Pulmonary artery endothelial cell (primary cell): ENCODE data around the gene CDKN1A. TPM values are rescaled to one million over a fixed set of nuclear protein-coding genes. Genes with fewer than 3 reads are reported as not detected.
"Not testable (repeated sequence)": the region's sequence is repeated elsewhere in the genome, so short reads cannot be mapped to it uniquely, and the experiment has no call there.

Source experiments
- DNase-seq: peaks from one replicate; pipeline ENCODE4 v3.0.0-alpha.2; 2011; ENCODE audit warnings: low read depth, low spot score
- total RNA-seq: library from RNA; depleted of rRNA; stranded (reverse); fragments of >200 nt; gene quantifications from 2 replicates; pipeline ENCODE4 v1.2.3, GENCODE V29; 2014

Gene CDKN1A
- total RNA-seq, 1 donor from 2014 or later = 135 TPM

DNA sequence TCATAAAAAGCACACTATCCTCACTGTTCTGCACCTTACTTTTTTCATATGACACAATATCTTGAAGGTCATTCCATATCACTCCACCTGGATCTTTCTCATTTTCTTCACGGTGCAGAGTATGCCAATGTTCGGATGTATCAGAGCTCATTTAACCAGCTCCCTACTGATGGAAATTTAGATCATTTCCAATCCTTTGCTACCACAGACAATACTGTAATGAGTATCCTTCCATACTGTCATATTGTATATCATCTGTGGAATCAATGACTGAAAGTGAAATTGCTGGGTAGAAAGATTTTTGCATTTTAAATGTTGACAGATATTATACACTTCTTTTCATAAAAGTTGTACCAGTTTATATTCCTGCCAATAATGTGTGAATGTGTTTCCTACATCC, 16.9 kb downstream of the CDKN1A start:
- DNase-seq = no peak

DNA sequence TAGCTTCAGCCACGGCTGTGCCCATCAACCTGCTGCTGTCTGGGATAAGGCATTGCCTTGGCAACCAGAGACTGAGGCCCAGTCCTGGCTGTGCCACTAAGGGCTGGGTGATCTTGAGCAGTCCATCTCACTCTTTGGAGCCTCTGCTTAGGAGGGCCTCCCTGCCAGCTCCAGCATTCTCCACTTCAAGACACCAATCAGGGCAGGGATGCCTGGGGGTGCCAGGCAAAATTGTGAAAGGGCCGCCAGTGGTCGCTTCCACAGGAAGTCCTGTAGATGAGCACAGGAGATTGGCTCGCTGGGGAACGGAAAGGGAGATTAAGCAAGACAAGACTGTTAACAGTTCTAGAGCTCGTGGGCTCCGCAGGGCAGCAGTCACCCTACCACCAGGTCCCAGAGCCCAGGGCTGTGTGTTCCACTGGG, 19.0 kb downstream of the CDKN1A start, which contains the start of gene RAB44:
TSS of gene RAB44 (plus strand) at position 346 of the 423 bp plus-strand sequence. CDS start 6,410 bp downstream, outside the sequence.
- DNase-seq = no peak

DNA sequence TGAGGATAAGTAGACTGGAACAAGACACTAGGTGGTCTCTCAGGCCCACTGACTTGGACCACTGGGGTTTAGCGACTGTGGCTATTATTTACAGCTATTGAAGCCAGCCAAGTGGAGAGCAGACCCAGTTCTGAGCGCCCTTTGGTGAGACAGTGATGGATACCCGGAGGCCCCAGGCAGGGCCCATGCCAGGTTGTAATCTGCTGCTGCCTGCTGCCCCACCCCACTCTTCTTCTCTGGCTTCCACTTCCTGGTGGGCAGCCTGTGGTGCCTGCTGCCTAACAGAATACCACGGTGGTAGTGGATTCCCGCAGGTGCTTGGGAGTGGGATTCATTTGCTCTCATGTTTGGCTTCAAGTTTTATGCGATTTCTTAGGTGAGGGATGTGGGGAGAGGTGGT, 19.7 kb downstream of the CDKN1A start:
- no peak for DNase-seq

DNA sequence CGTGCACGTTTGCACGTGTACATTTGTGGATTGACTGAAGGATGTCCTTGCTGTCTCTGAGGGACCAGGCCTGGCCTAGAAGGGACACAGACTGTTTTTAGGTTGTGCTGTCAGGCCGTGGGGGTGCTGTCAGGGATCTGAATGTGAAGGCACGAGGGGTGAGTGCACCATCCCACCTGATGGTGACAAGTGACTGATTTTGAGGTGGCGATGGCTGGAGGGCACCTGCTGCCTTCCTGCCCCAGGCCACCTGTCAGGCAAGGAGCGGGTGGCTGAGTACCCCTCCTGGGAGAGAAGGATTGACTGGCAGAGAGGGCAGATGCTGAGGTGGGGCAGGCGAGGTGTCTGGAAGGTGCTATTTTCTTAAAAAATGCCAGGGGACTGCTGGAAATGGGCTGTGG, 20.4 kb downstream of the CDKN1A start:
- no peak for DNase-seq

DNA sequence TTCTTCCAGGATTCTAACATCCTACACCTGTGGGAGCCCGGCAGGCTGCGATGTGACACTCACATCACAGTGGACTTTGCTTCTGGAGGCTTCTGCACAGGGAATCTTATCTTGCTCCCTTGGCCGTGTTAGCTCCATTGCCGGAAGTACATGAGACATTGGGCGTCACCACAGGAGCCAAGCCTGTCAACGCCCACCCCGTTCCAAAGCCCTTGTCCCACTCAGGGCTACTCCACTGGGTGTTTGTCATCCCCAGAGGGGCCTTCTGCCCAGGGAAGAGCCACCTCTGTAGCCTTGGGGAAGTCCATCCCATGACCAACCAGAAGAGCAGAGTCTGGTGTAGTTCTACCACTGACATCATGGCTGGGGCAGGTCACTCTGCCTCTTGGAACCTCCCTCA, 20.8 kb downstream of the CDKN1A start:
- DNase-seq = no peak

DNA sequence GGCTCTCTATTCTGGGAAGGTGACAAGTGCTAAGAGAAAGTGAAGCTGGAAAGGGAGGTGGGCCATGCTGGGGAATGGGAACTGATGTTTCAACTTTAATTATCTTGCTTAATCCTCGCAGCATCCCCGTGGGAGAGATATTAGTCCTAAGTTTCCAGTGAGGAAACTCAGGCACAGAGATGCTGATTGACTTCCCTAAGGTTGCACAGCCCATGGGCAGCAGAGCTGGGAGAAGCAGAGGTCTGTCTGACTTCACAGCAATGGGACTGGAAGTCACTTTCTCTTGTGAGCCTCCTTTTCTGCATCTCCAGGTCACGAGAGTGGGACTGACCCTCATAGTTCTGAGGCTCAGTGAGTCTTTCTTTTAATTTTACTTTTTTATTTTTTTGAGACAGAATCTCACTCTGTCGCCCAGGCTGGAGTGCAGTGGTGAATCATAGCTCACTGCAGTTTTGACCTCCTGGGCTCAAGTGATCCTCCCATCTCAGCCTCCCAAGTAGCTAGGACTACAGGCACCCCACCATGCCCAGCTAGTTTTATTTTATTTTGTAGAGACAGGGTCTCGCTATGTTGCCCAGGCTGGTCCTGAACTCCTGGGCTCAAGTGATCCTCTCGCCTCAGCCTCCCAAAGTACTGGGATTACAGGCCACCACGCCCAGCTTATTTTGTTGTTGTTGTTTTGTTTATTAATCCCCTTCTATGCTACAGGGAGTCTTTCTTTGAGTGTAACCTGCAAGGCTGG, 21.7 kb downstream of the CDKN1A start:
- no peak for DNase-seq

DNA sequence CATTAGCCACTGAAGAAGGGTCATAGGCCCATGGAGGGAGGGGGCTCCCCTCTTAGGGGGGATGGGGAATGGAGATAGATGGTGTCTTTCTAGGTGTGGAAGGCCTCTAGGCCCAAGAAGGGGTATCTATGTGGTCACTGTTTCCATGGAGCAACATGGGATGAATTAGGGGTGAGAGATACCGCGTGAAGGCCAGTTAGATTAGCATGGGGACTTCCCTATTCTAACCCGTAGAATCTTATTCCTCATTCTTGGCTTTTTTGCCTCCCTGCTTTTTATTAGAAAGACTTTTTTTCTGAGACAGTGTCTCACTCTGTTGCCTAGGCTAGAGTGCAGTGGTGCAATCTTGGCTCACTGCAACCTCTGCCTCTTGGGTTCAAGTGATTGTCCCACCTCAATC, 22.3 kb downstream of the CDKN1A start:
- no peak for DNase-seq

DNA sequence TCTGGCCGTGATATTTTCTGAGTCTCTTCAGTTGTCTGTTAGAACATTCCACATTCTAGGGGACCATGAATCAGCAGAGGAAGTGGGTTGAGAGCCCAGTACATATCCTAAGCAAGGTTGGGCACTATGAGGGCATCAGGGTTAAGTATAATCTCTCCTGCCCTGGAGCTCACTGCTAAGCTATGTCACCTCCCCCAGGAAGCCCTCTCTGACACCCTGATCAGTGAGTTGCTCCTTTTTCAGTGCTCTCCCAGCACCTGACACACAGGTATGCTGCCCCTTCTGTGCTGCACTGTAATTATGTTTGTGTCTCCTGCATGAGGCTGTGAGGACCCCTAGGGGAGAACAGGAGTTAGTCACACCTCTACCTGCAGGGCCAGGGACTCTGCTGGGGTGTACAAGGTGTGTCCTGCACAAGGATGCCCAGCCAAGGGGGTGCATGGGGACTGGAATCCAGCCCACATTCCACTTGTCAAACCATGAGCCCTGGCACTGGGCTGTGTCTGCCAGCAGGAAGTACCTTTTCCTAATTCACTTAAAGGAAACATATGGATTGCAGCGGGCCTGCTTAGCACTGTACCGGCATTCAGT, 23.0 kb downstream of the CDKN1A start:
- no peak for DNase-seq

DNA sequence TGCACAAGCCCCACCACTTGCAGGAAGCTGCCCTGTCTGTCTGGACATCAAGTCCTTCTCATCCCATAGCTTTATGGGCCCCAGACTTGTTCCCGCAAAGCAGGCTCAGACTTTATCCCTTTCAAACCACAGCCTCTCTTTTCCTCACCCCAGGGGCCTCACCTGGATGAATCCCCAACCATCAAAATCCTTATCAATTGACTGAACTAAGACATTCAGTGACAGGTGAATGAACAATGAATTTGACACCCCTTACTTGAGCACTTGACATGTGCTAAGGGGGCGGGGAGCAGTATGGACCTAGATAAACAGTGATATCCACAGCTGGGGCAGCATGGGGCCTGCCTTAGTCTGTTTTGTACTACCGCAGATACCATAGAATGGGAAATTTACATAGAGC, 24.1 kb downstream of the CDKN1A start:
- no peak for DNase-seq

DNA sequence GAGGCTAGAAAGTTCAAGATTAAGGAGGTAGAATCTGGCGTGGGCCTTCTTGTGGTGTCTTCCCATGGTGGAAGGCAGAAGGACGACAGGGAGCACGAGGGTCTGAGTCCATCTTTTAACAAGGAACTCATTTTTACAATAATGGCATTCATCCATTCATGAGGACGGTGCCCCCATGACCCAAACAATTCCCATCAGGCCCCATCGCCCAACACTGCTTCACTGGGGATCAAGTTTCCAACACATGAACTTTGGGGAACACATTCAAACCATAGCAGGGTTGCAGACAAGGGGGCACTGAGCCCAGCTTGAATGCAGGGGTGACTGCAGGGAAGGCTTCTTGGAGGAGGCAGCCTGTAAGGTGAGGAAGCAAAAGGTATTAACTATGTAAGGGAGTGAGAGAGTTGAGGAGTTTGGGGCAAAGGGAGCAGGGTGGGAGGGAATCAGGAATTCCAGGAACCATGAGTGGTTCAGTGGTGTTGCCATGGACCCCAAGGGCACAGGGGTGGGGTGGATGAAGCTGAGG, 24.6 kb downstream of the CDKN1A start:
- DNase-seq = no peak

DNA sequence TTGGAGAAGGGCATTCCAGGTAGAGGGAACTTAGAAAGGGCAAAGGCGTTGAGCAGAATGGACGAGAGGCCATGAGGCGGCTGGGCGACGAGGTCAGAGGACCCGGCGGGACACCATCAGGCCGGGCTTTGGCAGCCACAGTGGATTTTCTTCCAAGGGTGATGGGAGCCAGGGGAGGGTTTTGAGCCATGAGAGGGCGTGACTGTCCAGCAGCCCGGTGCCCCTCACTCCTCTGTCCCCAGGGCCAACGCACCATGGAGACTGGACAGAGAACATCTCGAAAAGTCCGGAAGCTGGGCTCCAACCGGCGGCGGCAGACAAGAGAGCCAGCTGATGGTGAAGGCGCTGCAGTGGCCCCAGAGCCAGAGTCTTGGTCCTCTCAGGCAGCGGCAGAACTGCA, 25.5 kb downstream of the CDKN1A start:
- no peak for DNase-seq

DNA sequence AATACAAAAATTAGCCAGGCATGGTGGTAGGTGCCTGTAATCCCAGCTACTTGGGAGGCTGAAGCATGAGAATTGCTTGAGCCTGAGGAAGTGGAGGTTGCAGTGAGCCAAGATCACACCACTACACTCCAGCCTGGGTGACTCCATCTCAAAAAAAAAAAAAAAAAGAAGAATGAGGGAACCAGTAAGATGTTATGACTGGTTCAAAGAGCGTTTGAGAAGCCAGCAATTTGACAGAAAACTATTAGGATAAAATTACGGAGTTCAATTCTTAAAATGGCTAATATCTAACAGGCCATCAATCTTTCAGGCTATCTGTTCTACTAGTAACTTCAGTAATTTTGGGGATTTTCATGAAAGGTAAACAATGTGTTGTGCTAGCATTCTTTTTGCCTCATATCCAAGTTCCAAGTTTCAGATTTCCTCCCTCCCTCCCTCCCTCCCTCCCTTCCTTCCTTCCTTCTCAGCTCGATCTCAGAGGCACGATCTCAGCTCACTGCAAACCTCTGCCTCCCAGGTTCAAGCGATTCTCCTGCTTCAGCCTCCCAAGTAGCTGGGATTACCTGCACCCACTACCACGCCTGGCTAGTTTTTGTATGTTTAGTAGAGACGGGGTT, 26.6 kb downstream of the CDKN1A start:
- DNase-seq = not testable (repeated sequence)

DNA sequence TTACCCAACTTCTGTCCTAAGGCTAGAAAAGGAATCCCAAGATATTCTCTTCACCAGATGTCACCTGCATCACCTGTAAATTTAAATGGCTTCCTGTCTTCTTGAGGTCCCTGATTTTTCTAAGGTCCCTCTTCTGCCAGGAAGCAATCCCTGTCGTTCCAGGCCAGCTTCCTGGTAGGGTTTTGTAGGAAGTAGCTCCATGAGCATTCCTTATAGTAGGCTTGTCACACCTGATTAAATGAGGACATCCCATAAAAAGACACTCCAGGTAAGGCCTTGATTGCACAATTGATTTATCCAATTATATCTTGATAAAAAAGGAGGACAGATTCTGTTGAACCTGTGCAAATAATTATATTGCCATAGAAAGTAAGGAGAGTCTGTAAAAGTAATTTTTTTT, 27.8 kb downstream of the CDKN1A start:
- no peak for DNase-seq

DNA sequence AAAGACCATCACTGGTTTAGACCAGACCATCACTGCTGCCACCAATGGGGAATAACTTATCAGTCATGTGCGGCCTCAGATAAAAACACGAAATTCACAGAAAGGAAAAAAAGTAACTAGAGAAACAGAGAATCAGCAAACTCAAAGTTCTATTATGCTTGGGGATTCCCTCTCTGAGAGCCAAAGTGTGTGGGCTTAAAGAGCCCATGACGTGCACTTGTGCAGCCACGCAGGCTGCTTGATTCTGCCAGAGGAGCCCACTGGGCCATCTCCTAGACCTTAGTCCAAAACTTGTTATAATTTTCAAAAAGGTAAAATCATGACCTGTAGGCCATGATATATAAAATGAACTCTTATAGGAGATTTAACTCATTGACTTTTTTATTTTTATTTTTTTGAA, 34.3 kb downstream of the CDKN1A start:
- no peak for DNase-seq

DNA sequence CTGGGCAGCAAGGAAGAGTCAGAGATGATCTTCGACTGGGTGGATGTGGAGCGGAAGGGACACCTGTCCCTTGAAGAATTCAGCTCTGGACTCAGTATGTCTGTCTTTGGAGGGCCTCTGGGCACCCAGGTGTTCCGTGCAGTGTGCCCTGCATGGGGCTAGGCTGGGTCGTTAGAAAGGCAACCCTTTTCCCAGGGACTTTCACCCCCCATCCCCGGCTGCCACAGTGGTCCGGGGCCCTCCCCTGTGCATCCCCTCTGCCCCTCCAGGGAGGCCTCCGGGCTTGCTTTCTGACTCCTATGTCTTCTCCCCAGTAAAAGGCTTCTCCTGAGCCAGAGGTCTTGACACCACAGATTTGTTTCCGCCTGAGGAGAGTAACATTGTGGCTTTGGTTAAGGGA, 35.3 kb downstream of the CDKN1A start:
- no peak for DNase-seq

DNA sequence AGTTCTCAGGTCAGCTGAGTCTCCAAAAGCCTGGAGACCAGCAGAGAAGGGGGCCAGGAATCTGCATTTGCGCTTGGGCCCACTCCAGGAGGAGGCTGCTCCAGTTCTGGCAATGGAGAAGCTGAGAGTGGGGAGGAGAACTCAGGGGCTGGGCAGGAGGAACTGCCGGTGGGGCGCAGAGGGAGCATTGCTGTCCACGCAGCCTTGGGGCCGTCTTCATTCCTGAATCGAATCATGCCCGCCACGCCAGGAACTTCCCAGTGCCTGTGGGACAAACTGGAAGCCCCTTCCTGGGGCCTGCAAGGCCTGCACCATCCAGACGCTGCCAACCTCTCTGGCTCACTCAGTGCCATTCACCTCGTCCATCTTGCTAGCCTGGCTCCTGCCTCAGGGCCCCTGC, 36.0 kb downstream of the CDKN1A start:
- DNase-seq = no peak

DNA sequence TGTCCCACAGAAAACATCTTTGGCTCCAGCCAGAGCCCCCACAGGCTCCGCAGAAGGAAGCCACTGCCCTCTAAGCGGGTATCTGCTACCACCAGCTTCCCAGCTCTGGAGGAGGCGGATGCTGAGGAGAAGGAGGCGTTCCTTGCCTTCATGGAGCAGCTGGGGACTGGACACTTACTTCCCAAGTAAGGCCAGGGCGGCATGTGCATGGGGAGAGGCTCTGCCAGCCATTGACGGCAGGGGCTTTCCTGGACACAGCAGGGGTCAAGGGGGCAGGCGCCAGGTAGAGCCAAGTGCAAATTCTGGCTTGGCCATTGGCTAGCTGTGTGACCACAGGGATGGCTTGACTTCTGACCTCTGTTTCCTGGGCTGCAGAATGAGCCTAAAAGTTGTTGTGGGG, 37.0 kb downstream of the CDKN1A start:
- DNase-seq = no peak

DNA sequence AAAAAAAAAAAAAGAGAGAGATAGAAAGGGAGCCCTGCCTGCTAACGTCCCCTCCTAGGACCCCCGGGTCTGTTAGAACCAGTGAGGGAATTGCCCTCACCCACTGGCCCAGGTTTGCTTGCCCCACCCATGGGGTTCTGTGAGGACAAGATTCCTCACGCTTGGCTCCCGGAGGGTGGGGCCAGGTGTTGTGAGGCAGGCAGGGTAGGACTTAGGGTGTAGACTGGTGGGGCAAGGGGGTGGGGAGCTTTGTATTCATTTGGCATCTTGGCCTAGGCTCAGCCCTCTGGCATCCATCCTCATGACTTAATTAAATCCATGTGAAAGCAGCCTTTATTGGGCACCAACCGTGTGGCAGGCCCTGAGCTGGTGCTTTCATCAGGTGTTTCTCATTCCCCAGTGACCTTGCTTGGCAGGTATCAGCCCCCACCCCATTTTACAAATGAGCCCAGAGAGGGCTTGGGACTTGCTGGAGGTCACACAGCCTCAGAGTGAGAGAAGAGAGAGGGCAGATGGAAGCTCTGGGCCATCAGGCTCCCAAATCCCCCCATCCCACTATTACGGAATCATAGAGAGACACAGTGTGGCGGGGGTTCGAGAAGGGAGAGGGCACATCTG, 38.1 kb downstream of the CDKN1A start:
- no peak for DNase-seq

DNA sequence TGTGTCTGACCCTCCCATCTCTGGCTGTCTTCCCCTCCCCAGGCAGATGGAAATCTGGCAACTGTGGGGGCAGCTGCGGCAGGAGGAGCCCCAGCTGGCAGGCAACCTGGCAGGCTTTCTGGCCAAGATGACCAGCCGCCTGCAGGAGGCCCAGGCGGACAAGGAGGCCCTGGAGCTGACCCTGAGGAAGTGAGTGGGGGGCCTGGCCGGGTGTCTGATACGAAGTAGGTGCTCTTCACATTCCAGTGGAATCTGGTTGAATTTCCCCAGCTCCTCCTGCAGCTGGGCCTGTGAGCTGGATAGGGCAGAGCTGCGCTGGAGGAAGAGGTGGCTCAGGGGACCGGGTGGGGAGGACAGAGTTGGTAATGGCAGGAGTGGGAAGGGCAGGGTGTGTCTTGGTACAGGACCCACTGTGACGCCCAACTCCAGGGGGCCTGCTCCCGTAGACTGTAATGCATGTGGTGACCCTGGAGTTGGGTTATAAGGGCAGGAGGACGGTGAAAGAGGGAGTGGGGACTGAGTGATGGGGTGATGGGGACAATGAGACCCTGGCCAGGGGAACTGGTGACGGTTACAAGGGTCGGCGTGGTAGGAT, 38.8 kb downstream of the CDKN1A start:
- DNase-seq = no peak

DNA sequence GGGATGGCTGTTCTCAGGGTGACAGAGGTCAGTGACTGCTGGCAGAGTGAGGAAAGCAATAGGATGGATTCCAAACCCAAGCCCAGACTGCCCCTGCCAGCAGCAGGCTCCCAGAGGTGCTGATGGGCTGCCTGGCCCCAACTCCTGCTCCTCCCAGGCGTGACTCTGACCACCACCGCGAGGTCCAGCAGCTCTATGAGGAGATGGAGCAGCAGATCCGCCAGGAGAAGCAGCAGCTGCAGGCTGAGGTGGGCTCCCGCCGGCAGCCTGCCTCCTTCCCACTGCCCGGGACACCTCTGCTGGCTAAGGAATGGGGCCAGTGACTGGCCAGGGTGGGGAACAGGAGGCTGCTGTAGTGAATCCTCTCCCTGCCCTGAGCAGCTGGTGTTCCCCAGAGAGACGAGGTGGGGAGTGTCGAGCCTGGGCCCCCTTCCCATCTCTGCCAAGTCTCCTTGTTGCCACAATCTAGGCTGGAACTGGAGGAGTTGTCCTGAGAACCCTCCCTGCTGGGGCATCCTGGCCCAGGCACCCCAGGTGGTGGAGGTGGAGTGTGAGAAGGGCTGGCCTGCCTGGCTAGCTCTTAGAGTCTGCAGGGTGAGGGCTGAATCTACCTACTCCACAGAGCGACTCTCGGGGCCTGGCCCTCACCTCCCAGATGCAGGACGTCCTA, 39.5 kb downstream of the CDKN1A start:
- no peak for DNase-seq

DNA sequence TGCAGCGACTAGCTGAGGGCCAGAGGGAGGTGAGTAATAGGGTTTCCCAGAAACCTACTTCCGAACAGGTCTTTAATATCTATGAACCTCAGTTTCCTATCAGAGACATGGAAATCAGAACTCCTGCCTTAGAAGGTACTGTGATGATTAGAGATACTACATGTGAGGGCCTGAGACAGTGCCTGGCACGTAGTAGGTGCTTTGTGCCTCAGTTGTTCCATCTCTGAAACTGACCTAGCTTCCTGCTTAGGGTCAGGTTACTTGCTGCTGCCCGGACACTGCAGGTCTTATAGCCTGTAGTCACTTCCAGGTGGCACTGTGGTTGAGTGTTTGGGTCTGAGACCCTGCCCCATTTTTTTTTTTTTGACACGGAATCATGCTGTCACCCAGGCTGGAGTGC, 40.0 kb downstream of the CDKN1A start:
- DNase-seq = no peak
